ENCODE results near the gene SART3. TPM values are rescaled to one million over a fixed set of nuclear protein-coding genes. Genes with fewer than 3 reads are reported as not detected.

SART3 gene
- total and polyA plus RNA-seq, 2 of the 8 experiments (the other 6 are each of a cell fraction or from before 2014, with no cell fraction given): 16.0 to 103 TPM

DNA sequence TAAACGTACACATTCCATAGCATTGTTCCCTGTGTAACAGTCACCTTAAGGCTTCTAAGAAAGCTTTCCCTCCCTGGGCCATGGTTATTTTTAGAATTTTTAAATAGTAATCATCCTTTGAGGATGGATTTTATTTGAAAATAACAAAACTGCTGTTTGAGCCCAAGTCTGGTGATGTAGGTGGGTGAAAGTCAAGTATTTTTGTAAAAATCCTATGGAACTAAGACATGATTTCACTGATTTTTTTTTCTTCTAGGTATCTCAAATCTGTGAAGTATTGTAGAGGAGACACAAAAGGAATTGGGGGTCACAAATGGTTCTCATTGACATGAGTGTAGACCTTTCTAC lies 2.8 kb upstream of the SART3 start:
- peaks cover 0 to 8% of the 10 kb centered on the region in 2 experiments for H4K20me1 ChIP-seq (replicated peaks in 1 of 2; ENCODE audit: control insufficient read depth in 1 of 2, insufficient read depth in 2 of 2, low read length in 2 of 2)
- FAIRE-seq: no peak
- H3K79me2 ChIP-seq (ENCODE audit: control insufficient read depth in 1 of 2, insufficient read depth in 2 of 2, low read length in 2 of 2): peaks cover 21 to 35% of the 10 kb centered on the region in 2 experiments
- no peak overlapping the region for H2BK12ac ChIP-seq (ENCODE audit: low read depth, low read length)
- H3K18ac ChIP-seq (ENCODE audit: extremely low read depth, low read length): no peak overlapping the region
- H4K8ac ChIP-seq (ENCODE audit: extremely low read depth, insufficient read depth, low read length): no peak overlapping the region
- H2BK5ac ChIP-seq (ENCODE audit: low read depth, low read length): no peak overlapping the region
- no peaks in the 10 kb centered on the region for H3K79me1 ChIP-seq (ENCODE audit: low read depth, low read length)
- H4K91ac ChIP-seq (replicated peaks; ENCODE audit: insufficient read length, low read length): no peak overlapping the region
- H3K23ac ChIP-seq (ENCODE audit: insufficient read length): no peak overlapping the region
- DNase-seq (ENCODE audit: low read depth in 1 of 2, low spot score in 2 of 2): no peak
- no peak overlapping the region for H2AK5ac ChIP-seq (ENCODE audit: low read depth, low read length)
- H3K4ac ChIP-seq (replicated peaks; ENCODE audit: insufficient read length, low read depth, low read length): no peak overlapping the region
- CTCF ChIA-PET (ENCODE audit: partially characterized antibody): interaction anchor here (0.9 to 24.3 kb wide), 10 partner anchors 9 to 206 kb away, joined by 3 to 523 read pairs (median 4); partner anchors contain the start of gene TMEM119
- peaks cover 20% of the 10 kb centered on the region for H3K23me2 ChIP-seq (ENCODE audit: low read depth, low read length)
- POLR2A ChIA-PET (ENCODE audit: partially characterized antibody): no interaction called here
- no peak overlapping the region for H2BK15ac ChIP-seq (ENCODE audit: low read length)
- 45% methylated on average over 1 of the region's 1 CpG; no CpG with 5 or more reads in 1 of the 2 experiments for WGBS, 2 experiments (ENCODE audit: extremely low coverage in 1 of 2, insufficient coverage in 1 of 2, insufficient read length in 1 of 2, insufficient replicate concordance in 2 of 2, low coverage in 1 of 2, low lambda C conversion rate in 2 of 2, missing lambda C conversion rate in 1 of 2)
- peaks cover 24 to 48% (median 45%) of the 10 kb centered on the region in 4 experiments for H3K36me3 ChIP-seq (ENCODE audit: control insufficient read depth in 2 of 4, insufficient read depth in 4 of 4, low read length in 3 of 4)
- no peak overlapping the region for H2AFZ ChIP-seq (ENCODE audit: low read length)
- no peak overlapping the region for H2BK20ac ChIP-seq (ENCODE audit: low read length)
- no peak overlapping the region for H3K27ac ChIP-seq (ENCODE audit: low read depth, low read length)
- no peaks in the 10 kb centered on the region for H3K9me3 ChIP-seq (ENCODE audit: insufficient read depth in 2 of 2, low read depth in 1 of 2, low read length in 1 of 2)
- H3K4me3 ChIP-seq (ENCODE audit: extremely low read depth in 1 of 4, insufficient read depth in 2 of 4, low read depth in 3 of 4, low read length in 4 of 4): peak overlapping the region in 1 of 4 experiments; percentile 91; a peak in 3 of 8 replicates
- H3K4me2 ChIP-seq (ENCODE audit: insufficient read depth in 1 of 2, low read depth in 2 of 2, low read length in 2 of 2): peak overlapping the region; percentile 99 to 100; a peak in 3 of 4 replicates
- H3K4me1 ChIP-seq (replicated peaks in 1 of 4; ENCODE audit: control insufficient read depth in 3 of 4, insufficient read depth in 4 of 4, low read length in 3 of 4): peaks cover 0 to 4% (median 0%) of the 10 kb centered on the region in 4 experiments; a peak in 1 of 7 replicates
- no peak overlapping the region for H4K5ac ChIP-seq (ENCODE audit: insufficient read length, low read depth, low read length)
- H2BK120ac ChIP-seq (replicated peaks; ENCODE audit: low read depth, low read length): no peak overlapping the region
- no peak overlapping the region for H3K56ac ChIP-seq (replicated peaks; ENCODE audit: insufficient read length, low read depth, low read length)
- H3K9ac ChIP-seq (replicated peaks in 1 of 4; ENCODE audit: extremely low read depth in 1 of 4, low read depth in 3 of 4, low read length in 3 of 4): no peak overlapping the region
- H3K27me3 ChIP-seq (replicated peaks in 1 of 4; ENCODE audit: control insufficient read depth in 3 of 4, extremely low read depth in 1 of 4, insufficient read depth in 3 of 4, low read length in 3 of 4): no peaks in the 10 kb centered on the region
- H3K14ac ChIP-seq (ENCODE audit: insufficient read length): no peak overlapping the region
- TF ChIP-seq EP300 (IDR thresholded peaks at IDR 0.05; ENCODE audit: borderline replicate concordance in 1 of 2, low read depth in 2 of 2, low read length in 2 of 2): no peak
- TF ChIP-seq SIX5 (IDR thresholded peaks at IDR 0.05; ENCODE audit: low read depth, low read length): no peak
- no peak for TF ChIP-seq SP4 (IDR thresholded peaks at IDR 0.05; ENCODE audit: low read length)
- no peak for TF ChIP-seq PHF8 (conservative IDR thresholded peaks at IDR 0.05; ENCODE audit: low read depth, low read length)
- TF ChIP-seq YY1 (IDR thresholded peaks at IDR 0.05; ENCODE audit: low read depth, low read length): no peak
- TF ChIP-seq POU5F1 (IDR thresholded peaks at IDR 0.05; ENCODE audit: low read depth, low read length): no peak
- no peak for TF ChIP-seq SP1 (IDR thresholded peaks at IDR 0.05; ENCODE audit: low read depth, low read length)
- TF ChIP-seq, protein P1, sequence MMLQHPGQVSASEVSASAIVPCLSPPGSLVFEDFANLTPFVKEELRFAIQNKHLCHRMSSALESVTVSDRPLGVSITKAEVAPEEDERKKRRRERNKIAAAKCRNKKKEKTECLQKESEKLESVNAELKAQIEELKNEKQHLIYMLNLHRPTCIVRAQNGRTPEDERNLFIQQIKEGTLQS (IDR thresholded peaks at IDR 0.05; ENCODE audit: insufficient read depth, low read depth, low read length): no peak
- TF ChIP-seq, protein P2, sequence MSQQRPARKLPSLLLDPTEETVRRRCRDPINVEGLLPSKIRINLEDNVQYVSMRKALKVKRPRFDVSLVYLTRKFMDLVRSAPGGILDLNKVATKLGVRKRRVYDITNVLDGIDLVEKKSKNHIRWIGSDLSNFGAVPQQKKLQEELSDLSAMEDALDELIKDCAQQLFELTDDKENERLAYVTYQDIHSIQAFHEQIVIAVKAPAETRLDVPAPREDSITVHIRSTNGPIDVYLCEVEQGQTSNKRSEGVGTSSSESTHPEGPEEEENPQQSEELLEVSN (IDR thresholded peaks at IDR 0.05): no peak
- TF ChIP-seq NRF1 (IDR thresholded peaks at IDR 0.05; ENCODE audit: low read depth, low read length): no peak
- TF ChIP-seq BCL11A (IDR thresholded peaks at IDR 0.05; ENCODE audit: low read depth in 2 of 2, low read length in 2 of 2): no peak
- TF ChIP-seq BACH1 (IDR thresholded peaks at IDR 0.05; ENCODE audit: low read length): no peak
- TF ChIP-seq CTBP2 (IDR thresholded peaks at IDR 0.05; ENCODE audit: borderline replicate concordance, insufficient read depth, insufficient read length, low read length): no peak
- no peak for TF ChIP-seq RFX5 (IDR thresholded peaks at IDR 0.05; ENCODE audit: borderline replicate concordance, low read depth, low read length)

All from H1 (cell line).